ENCODE data around the gene MBD3L1. TPM values are rescaled to one million over a fixed set of nuclear protein-coding genes. Genes with fewer than 3 reads are reported as not detected.

MBD3L1 gene
- total RNA-seq, 1 donor from 2014 or later = not detected

DNA sequence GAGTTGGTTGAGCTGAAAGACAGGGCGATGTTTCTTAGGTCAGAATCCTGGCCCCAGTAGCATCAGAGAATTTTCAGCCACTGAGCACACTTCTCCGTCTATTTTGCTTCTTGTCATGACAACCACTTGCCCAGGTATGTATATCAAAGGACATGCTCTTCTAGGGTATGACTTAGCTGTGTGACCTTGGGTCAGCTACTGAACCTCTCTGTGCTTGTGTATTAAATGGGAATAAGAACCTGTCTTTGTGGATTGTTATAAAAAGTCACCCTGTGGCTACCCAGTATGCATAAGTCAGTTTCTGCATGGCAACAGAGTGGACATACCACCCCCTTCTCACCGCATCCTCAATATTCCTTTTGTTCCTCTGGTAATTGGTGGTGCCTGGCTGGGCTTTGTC lies 26.1 kb downstream of the MBD3L1 start:
- H3K36me3 Mint-ChIP-seq = no peaks in the 10 kb centered on the region
- H3K4me1 Mint-ChIP-seq = no peaks in the 10 kb centered on the region
- DNase-seq (ENCODE audit: low spot score) = no peak
- H3K27ac Mint-ChIP-seq = no peak overlapping the region
- no peaks in the 10 kb centered on the region for H3K9me3 ChIP-seq (ENCODE audit: low read depth)
- peaks cover 23% of the 10 kb centered on the region for H3K9me3 Mint-ChIP-seq
- no peaks in the 10 kb centered on the region for H4K20me1 ChIP-seq (ENCODE audit: low read depth)
- H3K27me3 Mint-ChIP-seq (ENCODE audit: insufficient read depth, low read depth) = peaks cover 2% of the 10 kb centered on the region
- no peaks in the 10 kb centered on the region for H3K27me3 ChIP-seq
- TF ChIP-seq, protein P1, sequence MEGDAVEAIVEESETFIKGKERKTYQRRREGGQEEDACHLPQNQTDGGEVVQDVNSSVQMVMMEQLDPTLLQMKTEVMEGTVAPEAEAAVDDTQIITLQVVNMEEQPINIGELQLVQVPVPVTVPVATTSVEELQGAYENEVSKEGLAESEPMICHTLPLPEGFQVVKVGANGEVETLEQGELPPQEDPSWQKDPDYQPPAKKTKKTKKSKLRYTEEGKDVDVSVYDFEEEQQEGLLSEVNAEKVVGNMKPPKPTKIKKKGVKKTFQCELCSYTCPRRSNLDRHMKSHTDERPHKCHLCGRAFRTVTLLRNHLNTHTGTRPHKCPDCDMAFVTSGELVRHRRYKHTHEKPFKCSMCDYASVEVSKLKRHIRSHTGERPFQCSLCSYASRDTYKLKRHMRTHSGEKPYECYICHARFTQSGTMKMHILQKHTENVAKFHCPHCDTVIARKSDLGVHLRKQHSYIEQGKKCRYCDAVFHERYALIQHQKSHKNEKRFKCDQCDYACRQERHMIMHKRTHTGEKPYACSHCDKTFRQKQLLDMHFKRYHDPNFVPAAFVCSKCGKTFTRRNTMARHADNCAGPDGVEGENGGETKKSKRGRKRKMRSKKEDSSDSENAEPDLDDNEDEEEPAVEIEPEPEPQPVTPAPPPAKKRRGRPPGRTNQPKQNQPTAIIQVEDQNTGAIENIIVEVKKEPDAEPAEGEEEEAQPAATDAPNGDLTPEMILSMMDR (IDR thresholded peaks at IDR 0.05) = no peak
- no peak for TF ChIP-seq EZH2phosphoT487 (IDR thresholded peaks at IDR 0.05)
- no peak overlapping the region for H3K4me3 ChIP-seq
- no peaks in the 10 kb centered on the region for H3K4me1 ChIP-seq
- no peak overlapping the region for H3K4me2 ChIP-seq
- no peaks in the 10 kb centered on the region for H3F3A ChIP-seq (ENCODE audit: low read depth)
- no peak overlapping the region for H3K27ac ChIP-seq
- H3K36me3 ChIP-seq = no peaks in the 10 kb centered on the region
- H2AFZ ChIP-seq (replicated peaks) = no peak overlapping the region
- H3K79me2 ChIP-seq (ENCODE audit: low read depth) = no peaks in the 10 kb centered on the region
- no peak overlapping the region for H3K4me3 Mint-ChIP-seq
- H3K9ac ChIP-seq = no peak overlapping the region

DNA sequence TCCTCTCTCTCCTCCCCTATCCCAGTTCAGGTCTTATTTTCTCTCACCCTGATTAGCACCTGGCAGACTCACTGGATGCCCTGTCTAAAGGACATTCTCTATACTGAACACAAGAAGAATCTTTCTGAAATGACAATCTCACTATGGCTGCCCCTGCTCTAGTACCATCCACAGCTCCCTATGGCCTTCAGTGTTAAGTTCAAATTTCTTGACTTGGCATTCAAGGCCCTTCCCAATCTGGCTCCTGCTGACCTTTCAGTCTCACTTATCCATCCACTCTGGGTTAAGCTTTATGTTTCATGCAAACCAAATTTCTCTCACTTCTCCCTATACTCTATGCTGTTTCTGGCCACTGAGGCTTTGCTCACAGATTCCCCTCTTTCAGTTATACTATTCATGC lies 34.2 kb downstream of the MBD3L1 start:
- H4K20me1 ChIP-seq (ENCODE audit: low read depth) = no peaks in the 10 kb centered on the region
- H3K9ac ChIP-seq = no peak overlapping the region
- Mint-ChIP-seq H3K4me1 (no peaks in the 10 kb centered on the region), H3K27me3 (ENCODE audit: insufficient read depth, low read depth) (peaks cover 2% of the 10 kb centered on the region), H3K36me3 (no peaks in the 10 kb centered on the region), H3K9me3 (peaks cover 15% of the 10 kb centered on the region), H3K4me3 (no peak overlapping the region), H3K27ac (no peak overlapping the region)
- H3K36me3 ChIP-seq = no peaks in the 10 kb centered on the region
- no peak overlapping the region for H3K27ac ChIP-seq
- H3K4me2 ChIP-seq = no peak overlapping the region
- no peaks in the 10 kb centered on the region for H3K4me1 ChIP-seq
- H3K9me3 ChIP-seq (ENCODE audit: low read depth) = peaks cover 4% of the 10 kb centered on the region
- no peaks in the 10 kb centered on the region for H3K27me3 ChIP-seq
- H3K4me3 ChIP-seq = no peak overlapping the region
- no peak overlapping the region for H2AFZ ChIP-seq (replicated peaks)
- H3F3A ChIP-seq (ENCODE audit: low read depth) = no peaks in the 10 kb centered on the region
- no peak for DNase-seq (ENCODE audit: low spot score)
- H3K79me2 ChIP-seq (ENCODE audit: low read depth) = no peaks in the 10 kb centered on the region
- TF ChIP-seq, protein P1 (IDR thresholded peaks at IDR 0.05) = no peak
- no peak for TF ChIP-seq EZH2 (IDR thresholded peaks at IDR 0.05)

DNA sequence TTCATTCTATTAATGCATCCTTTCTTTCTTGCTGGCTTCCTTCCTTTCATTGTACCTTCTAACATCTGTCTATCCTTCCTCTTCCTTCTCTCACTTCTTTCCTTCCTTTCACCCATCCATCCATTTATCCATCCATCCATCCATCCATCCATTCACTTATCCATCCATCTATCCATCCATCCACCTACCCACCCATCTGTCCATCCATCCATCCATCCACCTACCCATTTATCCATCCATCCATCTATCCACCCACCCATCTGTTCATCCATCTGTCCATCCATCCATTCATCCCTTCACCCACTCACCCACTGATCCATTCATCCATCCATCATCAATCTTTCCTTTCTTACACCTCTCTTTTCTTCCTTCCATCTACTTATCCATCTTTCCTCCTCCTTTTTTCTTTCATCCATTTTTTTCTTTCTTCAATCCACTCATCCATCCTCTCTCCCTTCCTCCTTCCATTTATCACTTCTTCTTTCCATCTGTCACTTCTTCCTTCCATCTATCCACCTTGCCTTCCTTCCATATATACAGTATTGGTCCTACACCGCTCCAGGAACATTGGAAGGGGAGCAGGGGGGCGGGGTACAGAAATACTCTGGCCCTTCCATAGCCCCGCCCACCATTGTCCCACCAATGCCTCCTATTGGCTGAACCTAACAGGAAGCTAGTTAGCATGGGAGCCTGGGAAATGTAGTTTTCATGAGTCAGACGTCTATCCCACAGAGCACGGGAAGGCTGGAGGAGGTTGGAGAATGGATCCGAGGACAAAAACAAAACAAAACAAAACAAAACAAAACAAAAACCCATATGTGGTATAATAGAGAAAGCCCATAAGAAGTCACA lies 45.9 kb downstream of the MBD3L1 start:
- Mint-ChIP-seq H3K27me3 (ENCODE audit: insufficient read depth, low read depth) (peaks cover 2% of the 10 kb centered on the region), H3K27ac (no peak overlapping the region), H3K4me1 (no peaks in the 10 kb centered on the region), H3K4me3 (no peak overlapping the region), H3K36me3 (no peaks in the 10 kb centered on the region), H3K9me3 (peaks cover 21% of the 10 kb centered on the region)
- Histone ChIP-seq H3K4me3 (no peak overlapping the region), H3K9me3 (ENCODE audit: low read depth) (no peaks in the 10 kb centered on the region), H2AFZ (replicated peaks) (no peak overlapping the region), H3K4me2 (no peak overlapping the region), H3K27ac (no peak overlapping the region), H3K36me3 (no peaks in the 10 kb centered on the region), H3F3A (ENCODE audit: low read depth) (no peaks in the 10 kb centered on the region), H4K20me1 (ENCODE audit: low read depth) (no peaks in the 10 kb centered on the region), H3K27me3 (no peaks in the 10 kb centered on the region), H3K9ac (no peak overlapping the region), H3K79me2 (ENCODE audit: low read depth) (no peaks in the 10 kb centered on the region), H3K4me1 (no peaks in the 10 kb centered on the region)
- TF ChIP-seq EZH2phosphoT487 (IDR thresholded peaks at IDR 0.05) = no peak
- TF ChIP-seq, protein P1 (IDR thresholded peaks at IDR 0.05) = no peak
- peak; percentile 2 for DNase-seq (ENCODE audit: low spot score)

Data from neural progenitor cell (in vitro differentiated cells).